Esophagus muscularis mucosa (tissue), 3 donors: Measurements from ENCODE around the gene PNMT.

Source experiments
- POLR2A ChIP-seq: fragments of 450-650 bp; IDR thresholded peaks from one replicate; pipeline ENCODE4 v1.6.1; 2017; ENCODE audit warnings: antibody characterized with exemption, moderate library complexity, mild to moderate bottlenecking, low read depth
- TF ChIP-seq, protein P1 (sequence below), 3 experiments: fragments of 200-600 bp in 2 of 3; fragments of 450-650 bp in 1 of 3; sonication (generic) in 2 of 3; IDR thresholded peaks; one replicate each; pipeline ENCODE4 v1.5.1; 2017 to 2019; ENCODE audit warnings: antibody characterized with exemption in 3 of 3, mild to moderate bottlenecking in 2 of 3, moderate library complexity in 1 of 3

DNA sequence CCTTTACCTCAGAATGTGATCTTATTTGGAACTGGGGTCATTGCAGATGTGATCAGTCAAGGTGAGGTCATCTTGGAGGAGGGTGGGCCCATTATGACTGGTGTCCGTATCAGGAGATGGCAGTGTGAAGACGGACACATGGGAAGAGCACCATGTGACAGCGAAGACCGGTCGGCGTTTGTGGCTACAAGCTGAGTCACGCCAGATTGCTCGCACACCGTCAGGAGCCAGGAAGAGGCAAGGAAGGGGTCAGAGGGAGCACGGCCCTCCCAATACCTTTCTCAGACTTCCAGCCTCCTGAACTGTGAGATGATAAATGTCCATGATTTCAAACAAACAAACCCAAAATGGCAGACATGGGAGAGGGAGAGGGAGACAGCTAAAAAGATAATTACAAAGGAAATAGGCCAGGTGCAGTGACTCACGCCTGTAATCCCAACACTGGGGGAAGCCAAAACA, 18.1 kb upstream of the PNMT start:
- TF ChIP-seq, protein P1, sequence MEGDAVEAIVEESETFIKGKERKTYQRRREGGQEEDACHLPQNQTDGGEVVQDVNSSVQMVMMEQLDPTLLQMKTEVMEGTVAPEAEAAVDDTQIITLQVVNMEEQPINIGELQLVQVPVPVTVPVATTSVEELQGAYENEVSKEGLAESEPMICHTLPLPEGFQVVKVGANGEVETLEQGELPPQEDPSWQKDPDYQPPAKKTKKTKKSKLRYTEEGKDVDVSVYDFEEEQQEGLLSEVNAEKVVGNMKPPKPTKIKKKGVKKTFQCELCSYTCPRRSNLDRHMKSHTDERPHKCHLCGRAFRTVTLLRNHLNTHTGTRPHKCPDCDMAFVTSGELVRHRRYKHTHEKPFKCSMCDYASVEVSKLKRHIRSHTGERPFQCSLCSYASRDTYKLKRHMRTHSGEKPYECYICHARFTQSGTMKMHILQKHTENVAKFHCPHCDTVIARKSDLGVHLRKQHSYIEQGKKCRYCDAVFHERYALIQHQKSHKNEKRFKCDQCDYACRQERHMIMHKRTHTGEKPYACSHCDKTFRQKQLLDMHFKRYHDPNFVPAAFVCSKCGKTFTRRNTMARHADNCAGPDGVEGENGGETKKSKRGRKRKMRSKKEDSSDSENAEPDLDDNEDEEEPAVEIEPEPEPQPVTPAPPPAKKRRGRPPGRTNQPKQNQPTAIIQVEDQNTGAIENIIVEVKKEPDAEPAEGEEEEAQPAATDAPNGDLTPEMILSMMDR (IDR thresholded peaks at IDR 0.05) = no peak
- TF ChIP-seq POLR2A = no peak
